GM10847 (cell line): ENCODE results near the gene SLC7A11.

Experiments used
- POLR2A ChIP-seq: IDR thresholded peaks from 2 replicates; pipeline ENCODE4 v1.6.1; 2011; ENCODE audit not compliant: insufficient read length; ENCODE audit errors: extremely low read depth

The SLC7A11 gene

DNA sequence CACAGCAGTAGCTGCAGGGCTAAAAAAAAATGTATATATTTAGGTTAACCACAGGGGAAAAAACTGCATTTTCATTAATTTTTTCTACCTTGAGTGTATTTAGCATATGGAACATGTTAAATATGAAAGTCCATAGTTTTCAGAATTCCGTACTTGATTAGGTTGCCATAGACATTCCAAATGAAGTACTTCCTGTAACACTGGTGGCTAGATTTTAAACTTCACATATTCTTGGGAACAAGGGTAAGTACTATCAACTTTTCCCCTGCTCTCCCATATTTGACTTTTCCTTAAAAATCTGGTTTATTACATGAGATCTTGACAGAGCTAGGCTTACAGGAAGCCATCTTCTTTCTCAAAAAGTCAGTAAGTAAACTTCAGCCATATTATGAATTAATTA lies 9.8 kb downstream of the SLC7A11 start:
- TF ChIP-seq POLR2A: no peak

DNA sequence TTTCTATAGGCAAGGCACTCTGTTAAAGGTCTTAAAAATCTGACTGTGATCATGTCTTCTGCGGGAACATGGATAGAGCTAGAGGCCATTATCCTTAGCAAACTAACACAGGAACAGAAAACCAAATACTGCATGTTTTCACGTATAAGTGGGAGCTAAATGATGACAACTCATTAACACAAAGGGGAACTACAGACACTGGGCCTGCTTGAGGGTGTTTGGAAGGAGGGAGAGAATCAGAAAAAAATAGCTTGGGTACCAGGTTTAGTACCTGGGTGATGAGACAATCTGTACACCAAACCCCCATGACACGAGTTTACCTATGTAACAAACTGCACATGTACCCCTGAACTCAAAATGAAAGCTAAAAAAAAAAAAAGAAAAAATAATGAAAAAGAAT lies 12.1 kb downstream of the SLC7A11 start:
- no peak for TF ChIP-seq POLR2A

DNA sequence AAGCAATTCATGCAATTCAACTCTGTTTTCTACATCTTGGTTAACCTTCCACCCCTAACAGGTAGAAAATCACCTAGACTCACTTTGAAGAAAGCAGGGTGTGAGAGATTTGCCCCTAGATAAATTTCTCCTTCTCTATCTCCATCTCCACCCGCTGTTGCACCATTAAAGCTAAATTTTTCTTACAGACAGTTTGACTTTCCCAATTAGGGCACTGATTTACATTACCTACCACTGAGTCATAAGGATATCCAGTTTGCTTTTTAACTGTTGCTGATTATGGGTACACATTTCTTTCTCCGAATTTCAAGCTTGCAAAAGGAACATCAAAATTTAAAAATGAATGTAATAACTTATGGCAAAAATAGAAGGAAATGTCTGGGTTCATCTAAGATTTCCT lies 13.0 kb downstream of the SLC7A11 start:
- TF ChIP-seq POLR2A: no peak

DNA sequence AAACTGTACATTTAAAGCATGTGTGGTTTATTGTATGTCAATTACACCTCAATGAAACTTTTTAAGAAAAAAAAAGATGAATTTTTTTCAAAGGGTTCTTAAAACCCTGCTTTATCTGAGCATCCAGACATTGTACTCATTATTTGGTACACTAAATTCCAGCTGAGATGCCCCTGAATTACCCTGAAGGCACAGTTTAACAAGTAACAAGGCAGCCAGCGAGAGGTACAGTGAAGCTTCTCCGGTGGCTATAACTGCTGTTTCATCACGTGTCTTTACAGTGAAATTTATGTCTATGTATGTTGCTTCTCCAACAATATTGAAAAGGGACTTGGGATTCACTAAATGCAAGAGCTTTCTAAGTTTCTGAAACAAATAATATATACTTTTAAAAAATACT lies 15.8 kb downstream of the SLC7A11 start:
- TF ChIP-seq POLR2A: no peak

DNA sequence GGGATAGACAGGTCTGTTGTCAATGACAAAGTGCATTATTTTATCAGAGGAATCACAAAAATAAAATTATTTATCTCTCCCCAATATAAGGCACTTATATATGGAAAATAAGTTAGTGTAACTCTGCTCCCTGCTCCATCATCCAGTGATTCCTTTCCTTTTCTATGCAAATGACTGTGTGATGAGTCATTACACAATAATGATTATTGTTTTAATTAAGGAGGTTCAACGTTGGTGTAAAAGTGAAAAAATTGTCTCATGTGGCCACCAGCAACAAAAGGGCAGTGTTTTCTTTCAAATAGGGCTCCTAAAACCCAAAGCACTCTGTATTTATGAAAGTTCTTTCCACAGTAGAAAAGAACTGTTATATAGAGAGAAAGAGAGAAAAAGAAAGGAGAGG lies 16.7 kb downstream of the SLC7A11 start:
- no peak for TF ChIP-seq POLR2A

DNA sequence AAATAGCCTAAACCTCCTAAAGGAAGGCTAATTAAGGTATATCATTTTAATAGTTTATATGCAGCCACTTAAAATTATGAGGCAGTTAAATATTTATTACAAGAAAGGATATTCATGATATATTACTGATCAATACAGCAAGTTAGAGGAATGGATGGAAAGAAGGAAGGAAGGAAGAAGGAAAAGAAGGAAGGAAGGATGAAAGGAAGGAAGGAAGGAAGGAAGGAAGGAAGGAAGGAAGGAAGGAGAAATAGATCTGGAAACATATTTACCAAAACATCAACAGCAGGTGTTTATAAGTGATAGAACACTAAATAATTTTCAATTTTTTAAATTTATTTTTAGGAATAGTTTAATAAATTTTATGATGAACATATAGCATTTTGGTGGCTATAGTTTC lies 17.5 kb downstream of the SLC7A11 start:
- TF ChIP-seq POLR2A: no peak

DNA sequence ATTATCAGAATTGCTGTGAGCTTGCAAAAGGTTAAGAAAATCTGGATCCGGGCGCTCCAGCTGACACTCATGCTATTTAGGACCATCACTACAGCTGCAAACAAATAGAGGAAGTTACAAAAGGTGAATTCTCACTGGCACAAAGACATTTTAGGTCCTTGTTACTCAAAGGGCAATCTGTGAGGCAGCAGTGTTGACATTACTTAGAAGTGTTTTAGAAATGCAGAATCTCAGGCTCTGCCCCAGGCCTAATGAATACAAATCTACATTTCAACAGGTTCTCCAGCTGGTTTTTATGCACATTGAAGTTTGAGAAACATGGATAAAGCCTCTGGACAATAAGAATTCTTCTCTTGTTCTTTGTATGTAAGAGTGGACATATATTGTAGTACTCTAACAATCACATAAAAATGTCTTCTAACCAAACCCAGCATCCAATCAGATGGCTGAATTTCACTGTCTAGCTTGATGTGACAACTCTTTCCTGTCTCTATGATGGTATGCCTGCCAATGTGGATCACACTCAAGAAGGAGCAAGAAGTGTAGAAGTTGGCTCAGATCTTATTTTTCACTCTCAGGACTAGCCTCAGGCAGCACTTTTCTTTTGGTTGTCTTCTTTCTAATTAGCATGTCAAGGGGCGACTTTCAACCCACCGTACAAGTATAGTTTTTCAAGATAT lies 18.8 kb downstream of the SLC7A11 start:
- no peak for TF ChIP-seq POLR2A

DNA sequence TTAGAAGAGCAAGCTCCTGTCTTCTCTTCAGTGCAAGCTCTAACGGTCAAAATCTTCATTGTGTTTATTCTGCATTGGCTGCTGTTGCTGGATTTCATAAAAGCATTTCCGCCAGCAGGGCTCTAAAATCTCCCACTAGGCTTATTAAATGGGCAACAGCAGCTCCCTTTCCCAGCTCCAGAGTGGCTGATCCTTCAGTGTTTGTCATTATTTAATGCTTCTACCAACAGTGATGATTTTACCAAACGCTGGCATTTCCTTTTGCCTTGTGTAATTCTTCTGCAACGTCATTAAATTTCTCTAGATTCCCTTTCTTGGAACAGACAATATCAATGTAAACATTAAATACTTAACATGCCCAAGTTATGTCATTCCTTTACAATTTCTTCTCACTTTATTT lies 20.1 kb downstream of the SLC7A11 start:
- TF ChIP-seq POLR2A: no peak

DNA sequence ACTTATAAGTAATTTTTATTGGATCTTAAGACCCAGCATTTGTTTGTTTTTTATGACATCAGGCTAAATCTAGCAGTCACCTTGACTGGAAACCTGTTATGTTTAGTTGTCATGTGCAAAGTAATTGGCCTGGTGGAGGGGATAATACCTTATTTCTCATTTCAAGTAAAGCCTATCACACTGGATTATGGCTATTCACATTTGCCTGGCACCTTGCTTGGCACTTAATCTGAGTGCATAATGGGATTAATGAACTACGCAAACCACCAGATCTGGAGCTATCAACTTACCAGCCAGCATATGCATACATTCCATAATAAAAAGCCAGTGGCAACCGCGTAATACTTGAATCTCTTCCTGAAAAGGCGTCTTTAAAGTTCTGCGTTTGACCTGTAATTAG lies 23.2 kb downstream of the SLC7A11 start:
- no peak for TF ChIP-seq POLR2A

DNA sequence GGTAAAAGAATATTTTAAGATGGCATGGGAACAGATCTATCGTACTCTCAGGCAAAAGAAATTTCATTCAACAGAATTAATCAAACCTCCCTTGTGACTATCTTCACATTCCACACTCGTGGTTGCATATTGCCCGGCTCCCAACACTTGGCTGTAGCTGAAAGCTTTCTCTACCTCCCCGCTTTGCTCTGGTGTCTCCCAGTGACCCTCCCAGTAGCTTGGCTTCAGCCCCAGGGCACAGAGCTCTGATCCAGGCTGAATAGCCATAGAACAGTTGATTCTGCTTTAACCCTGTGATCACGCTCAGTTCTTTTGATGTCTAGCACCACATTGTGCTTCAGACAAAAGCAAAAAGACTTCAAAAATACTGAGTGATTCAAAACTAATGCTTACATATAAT lies 24.6 kb downstream of the SLC7A11 start:
- TF ChIP-seq POLR2A: no peak

DNA sequence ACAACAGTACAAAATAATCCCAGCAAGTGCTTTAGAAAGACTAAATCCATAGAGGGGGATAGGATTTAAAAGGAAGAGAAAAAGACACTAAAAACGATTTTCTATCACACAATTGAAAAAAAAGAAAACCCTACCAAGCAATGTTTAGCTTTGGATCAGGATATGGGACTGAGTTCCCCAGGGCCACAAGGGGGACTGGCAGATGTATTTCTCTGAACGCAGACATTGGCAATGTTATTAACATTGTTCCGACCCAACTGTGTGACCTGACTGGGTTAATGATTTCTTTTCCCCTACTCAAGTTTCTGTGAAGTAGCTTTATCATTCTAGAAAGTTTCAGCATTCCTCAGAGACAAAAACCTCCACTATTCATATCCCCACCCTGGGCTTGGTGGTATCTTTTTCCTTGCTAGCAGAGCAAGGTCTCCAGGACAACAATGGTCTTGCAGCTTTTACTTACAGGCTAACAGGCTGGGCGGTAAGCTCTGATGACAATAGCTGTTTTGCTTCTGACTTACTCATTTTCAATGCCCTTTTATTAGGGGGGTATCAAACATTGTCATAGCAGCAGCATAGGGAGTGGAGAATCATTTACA lies 25.8 kb downstream of the SLC7A11 start:
- no peak for TF ChIP-seq POLR2A

DNA sequence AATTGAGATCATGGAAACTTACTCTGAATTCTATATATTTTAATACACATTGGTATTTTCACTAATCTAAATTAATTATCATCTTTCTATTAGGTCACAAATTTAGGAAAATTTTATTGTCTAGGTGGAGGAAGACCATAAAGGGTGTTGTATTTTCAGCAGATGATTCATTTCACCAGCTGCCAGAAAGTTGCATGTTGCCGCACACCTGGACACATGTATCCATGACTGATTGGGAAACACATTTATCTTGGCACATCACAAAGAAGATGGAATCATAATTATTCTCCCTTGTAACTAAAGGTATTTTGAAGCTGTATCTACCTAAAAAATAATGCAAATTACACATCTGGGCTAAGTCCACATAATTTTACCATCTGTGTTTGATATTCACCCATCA lies 33.1 kb downstream of the SLC7A11 start:
- no peak for TF ChIP-seq POLR2A

DNA sequence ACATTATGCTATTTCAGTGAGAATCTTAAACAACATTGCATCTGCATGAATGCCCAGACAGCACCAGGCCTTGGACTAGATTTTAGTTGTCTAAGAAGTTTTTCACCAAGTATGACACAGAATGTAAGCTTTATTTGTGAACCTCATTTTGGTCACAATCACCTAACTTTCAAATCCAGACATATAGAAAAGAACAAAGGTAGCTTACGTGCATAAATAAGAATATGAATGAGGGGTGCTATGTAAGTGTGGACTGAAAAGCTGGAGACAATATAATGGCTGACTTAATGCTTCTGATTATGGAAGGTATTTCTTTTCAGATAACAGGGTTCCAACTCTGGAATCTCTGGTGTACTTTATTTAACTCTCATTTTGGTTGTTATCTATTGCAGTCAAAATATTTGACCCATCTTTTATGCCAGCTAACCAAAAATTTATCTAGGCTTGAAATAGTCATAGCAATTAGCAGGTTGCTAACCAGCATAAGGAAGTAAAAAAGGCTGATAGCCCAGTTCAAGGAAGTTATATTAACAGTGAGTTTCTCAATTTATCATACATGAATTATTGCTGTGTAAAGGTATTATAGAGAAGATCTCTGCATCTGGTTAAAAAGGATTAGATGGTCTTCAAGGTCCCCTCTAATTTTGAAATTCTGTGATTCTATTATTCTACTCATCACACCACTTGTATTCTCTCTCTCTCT lies 36.5 kb downstream of the SLC7A11 start:
- TF ChIP-seq POLR2A: no peak

DNA sequence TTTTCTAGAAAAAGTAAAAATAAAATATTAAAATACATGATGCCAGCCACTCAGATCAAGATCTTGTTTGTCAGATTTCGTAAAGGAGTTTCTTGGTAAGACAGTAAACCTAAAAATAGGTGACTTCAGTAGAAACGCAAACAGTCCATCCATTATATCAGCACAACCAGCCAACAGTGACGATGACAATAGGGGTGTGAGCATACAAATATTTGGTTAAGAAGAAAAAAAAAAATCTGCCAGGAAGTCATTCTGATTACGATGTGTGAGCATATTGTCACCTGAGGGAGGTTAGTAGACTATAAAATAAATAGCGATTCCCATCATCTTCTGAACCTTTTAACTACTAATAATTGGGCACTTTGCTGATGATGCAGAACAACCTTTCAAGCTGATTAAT lies 37.6 kb downstream of the SLC7A11 start:
- TF ChIP-seq POLR2A: no peak

DNA sequence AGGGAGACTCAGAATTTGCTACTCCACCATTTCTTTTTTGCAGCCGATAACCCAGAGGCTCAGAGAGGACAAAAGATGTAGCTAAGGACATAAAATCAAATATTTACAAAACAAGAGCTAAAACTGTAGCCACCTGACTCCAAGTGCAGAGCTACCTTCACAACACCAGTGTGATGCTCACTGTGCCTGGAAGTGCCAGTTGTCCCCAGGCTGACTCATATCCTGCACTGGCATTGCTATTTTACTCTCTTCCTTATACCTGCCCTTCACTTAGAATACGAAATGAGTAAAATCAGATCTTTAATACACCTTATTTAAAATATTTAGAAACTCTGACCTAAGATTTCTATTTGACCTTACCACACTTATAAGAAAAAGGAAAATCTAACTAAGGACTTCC lies 39.5 kb downstream of the SLC7A11 start:
- no peak for TF ChIP-seq POLR2A

DNA sequence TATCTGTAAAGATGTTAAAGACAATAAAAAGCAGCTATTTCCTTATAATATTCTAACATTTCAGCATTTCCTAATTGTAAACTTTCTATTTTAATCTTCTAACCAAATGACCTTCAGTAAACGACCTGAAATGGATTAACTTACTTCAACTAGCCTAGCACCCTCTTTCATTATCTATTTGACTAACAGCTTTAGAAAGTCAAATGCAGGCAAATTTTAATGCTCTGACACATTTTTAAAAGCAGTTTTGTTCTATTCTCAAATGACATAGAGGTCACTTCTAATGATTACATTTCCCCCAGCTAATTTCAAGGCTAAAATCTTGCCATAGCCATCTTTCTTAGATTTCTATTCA lies 41.9 kb downstream of the SLC7A11 start:
- TF ChIP-seq POLR2A: no peak

DNA sequence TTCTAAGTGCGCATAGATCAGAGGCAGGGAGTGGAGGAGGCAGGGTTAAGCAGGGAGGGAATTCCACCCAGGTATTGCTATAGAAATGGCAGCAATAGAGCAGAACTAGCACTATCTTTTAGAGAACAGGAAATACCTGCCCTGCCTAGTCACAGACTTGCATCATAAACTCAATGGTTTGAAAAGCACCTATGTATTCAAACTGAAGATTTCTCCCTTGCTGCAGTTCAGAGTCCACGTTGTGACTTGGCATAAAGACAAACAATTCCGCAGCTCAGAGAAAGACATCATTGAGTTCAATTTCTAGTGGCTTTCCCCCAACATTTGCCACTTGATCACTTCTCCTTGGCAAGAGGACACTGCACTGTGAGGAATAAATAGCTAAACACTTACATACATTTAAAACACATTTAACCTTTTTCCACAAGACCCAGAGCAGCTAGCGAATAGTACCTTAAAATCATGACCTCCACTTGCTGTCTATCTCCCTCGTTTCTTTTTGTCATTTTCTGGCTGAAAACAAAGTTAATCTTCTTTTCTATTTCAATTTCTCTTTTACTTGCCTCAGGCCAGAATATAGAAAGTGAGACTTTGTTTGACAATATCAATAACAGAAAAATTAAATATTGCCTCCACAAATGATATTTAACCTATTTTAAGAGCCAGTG lies 42.4 kb downstream of the SLC7A11 start:
- no peak for TF ChIP-seq POLR2A

DNA sequence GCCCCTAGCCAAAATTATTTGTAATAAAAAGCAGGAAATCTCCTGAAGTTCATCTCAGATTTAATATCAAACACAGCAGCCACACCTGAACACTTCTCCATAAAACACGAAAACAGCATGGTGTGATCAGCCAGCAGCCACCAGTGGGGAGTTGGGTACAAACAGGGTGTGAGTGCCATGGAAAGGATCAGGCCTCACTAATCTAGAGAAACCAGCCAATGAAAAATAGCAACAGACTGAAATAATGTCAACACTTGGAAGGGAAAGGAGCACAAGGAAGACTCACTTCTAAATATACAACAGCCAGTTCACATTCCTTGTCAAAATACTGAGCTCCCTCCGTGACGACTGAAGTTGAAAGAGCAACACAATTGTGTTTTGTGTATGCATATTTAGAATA lies 46.0 kb downstream of the SLC7A11 start:
- TF ChIP-seq POLR2A: no peak
